Adrenal gland (tissue), 12 donors: ENCODE data around the gene RAB14. TPM values are rescaled to one million over a fixed set of nuclear protein-coding genes. Genes with fewer than 3 reads are reported as not detected.

ENCODE experiments used
- DNase-seq, 7 donors: peaks; one replicate each; pipeline ENCODE4 v3.0.0-alpha.2; 2019 to 2020
- H3K27ac ChIP-seq, 5 donors: fragments of 200-600 bp; sonication (generic) in 4 of 5; 1 replicate in 3 of 5; 2 replicates in 2 of 5; pipeline versions ENCODE4 v1.5.1 to v1.8.0; 2016 to 2020; ENCODE audit warnings: mild to moderate bottlenecking in 1 of 5
- H3K27me3 ChIP-seq: fragments of 200-600 bp; 2 replicates; pipeline ENCODE4 v1.8.0; 2021
- H3K36me3 ChIP-seq, 2 donors: fragments of 200-600 bp; replicated peaks in 1 of 2; 1 replicate in 1 of 2; 2 replicates in 1 of 2; pipeline versions ENCODE4 v1.5.1 to v1.8.0; 2018 to 2022
- H3K4me1 ChIP-seq, 2 donors: fragments of 200-600 bp; replicated peaks in 1 of 2; 1 replicate in 1 of 2; 2 replicates in 1 of 2; pipeline versions ENCODE4 v1.5.1 to v1.8.0; 2018 to 2021
- H3K4me3 ChIP-seq, 4 donors: fragments of 200-600 bp; sonication (generic) in 3 of 4; one replicate each; pipeline ENCODE4 v1.5.1; 2016 to 2018
- H3K9me3 ChIP-seq, 3 donors: fragments of 200-600 bp; sonication (generic) in 1 of 3; replicated peaks in 1 of 3; 1 replicate in 2 of 3; 2 replicates in 1 of 3; pipeline versions ENCODE4 v1.5.1 to v1.8.0; 2016 to 2021
- POLR2A ChIP-seq, 2 donors: fragments of 450-650 bp; IDR thresholded peaks; one replicate each; pipeline ENCODE4 v1.6.1; 2017; ENCODE audit warnings: antibody characterized with exemption in 2 of 2, mild to moderate bottlenecking in 2 of 2, moderate library complexity in 1 of 2
- WGBS, 4 donors: extraction: QIAGEN DNeasy Blood & Tissue Kit in 2 of 4; methylation state at CpG; one replicate each; pipeline versions ENCODE4 v1.1.5 to v1.1.7; 2013 to 2017; 5-methylcytosine and 5-hydroxymethylcytosine counted together
- intact Hi-C, 2 donors: fragments of 100-400 bp; cut with DNase I; formaldehyde crosslinking; loops; one replicate each; pipeline versions ENCODE4 v1.14.1 to v1.15.0; 2022 to 2023
- polyA plus RNA-seq, 3 donors: library from polyadenylated mRNA; stranded (reverse); fragments of 200-250 nt in 2 of 3; fragments of 350-450 nt in 1 of 3; fragmentation: Illumina TruSeq in 1 of 3; extraction: RNeasy Lipid Tissue Mini Kit (QIAGEN cat#74804) in 1 of 3; gene quantifications; one replicate each; pipeline ENCODE4 v1.2.3, GENCODE V29; 2013 to 2014
- total RNA-seq, 9 donors: library from RNA; depleted of rRNA in 4 of 9; stranded (reverse); fragments of >200 nt in 4 of 9; fragments of 120-200 nt in 1 of 9; fragmentation: NEBNext Ultra II Directional in 1 of 9; extraction: Animal tissue kit (Norgen Biotek cat#: 25700) in 1 of 9; gene quantifications; one replicate each; pipeline versions ENCODE4 v1.1.0 to v1.2.4, GENCODE V29; 2013 to 2023
- TF ChIP-seq, protein P1 (sequence below), 6 experiments: fragments of 450-650 bp in 4 of 6; fragments of 200-600 bp in 2 of 6; sonication (generic) in 1 of 6; IDR thresholded peaks; 1 replicate in 5 of 6; 2 replicates in 1 of 6; pipeline versions ENCODE4 v1.5.1 to v1.8.0; 2016 to 2021; ENCODE audit warnings: antibody characterized with exemption in 6 of 6, mild to moderate bottlenecking in 2 of 6, moderate library complexity in 1 of 6
- donor health status: healthy with polysubstance abuse.
- donor health status: Bipolar disorder and iron deficiency.
- donor health status: DM: yes; HTN: yes; CAD: no.
- donor health status: DM: no; HTN: no; CAD: no.
- donor health status: DM: no; HTN: no; CAD: no.
- donor health status: DM: yes; HTN: yes; CAD: no.

Gene RAB14
- total and polyA plus RNA-seq, 12 donors: 16.5 to 108 (median 43.5) TPM

DNA sequence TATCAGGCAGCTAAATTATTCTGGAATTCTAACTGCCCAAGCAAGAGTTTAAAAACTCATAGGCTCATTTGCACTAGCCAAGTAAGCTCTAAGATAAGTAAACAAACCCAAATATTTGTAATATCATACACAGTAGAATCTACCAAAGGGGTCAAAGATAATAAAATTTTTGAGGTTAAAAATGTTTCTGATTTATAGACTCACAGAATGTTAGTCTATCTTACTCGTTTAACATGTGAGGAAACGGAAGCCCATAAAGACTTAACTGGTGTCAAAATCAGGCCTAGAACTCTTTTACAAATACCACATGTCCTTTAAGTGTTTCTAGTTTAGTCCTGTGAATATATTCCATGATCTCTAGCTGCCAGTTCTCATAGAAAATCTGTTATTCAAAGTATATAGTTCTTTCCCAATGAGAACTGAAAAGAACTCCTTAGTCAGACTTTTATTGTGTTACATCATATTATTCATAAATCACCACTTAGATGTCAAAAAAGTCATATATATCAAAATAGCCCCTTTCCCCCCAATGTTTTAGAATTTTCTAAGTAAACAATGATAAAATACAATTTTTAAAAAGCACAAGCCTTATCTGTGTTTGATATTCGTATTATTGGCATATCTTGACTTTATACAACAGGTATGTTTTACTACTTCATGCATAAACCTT, 13.9 kb downstream of the RAB14 start:
- no peak for DNase-seq
- Histone ChIP-seq H3K27ac (peak overlapping the region in 1 of 5 donors; percentile 2), H3K9me3 (no peaks in the 10 kb centered on the region), H3K36me3 (no peaks in the 10 kb centered on the region), H3K27me3 (no peaks in the 10 kb centered on the region), H3K4me3 (no peak overlapping the region), H3K4me1 (peaks cover 25 to 82% of the 10 kb centered on the region in 2 donors)
- 59 to 64% (median 62%) methylated on average over 3 of the region's 3 CpGs for WGBS, 4 donors
- intact Hi-C loops: no loop called here
- TF ChIP-seq POLR2A (IDR thresholded peaks at IDR 0.05): no peak
- TF ChIP-seq, protein P1, sequence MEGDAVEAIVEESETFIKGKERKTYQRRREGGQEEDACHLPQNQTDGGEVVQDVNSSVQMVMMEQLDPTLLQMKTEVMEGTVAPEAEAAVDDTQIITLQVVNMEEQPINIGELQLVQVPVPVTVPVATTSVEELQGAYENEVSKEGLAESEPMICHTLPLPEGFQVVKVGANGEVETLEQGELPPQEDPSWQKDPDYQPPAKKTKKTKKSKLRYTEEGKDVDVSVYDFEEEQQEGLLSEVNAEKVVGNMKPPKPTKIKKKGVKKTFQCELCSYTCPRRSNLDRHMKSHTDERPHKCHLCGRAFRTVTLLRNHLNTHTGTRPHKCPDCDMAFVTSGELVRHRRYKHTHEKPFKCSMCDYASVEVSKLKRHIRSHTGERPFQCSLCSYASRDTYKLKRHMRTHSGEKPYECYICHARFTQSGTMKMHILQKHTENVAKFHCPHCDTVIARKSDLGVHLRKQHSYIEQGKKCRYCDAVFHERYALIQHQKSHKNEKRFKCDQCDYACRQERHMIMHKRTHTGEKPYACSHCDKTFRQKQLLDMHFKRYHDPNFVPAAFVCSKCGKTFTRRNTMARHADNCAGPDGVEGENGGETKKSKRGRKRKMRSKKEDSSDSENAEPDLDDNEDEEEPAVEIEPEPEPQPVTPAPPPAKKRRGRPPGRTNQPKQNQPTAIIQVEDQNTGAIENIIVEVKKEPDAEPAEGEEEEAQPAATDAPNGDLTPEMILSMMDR (IDR thresholded peaks at IDR 0.05): no peak

DNA sequence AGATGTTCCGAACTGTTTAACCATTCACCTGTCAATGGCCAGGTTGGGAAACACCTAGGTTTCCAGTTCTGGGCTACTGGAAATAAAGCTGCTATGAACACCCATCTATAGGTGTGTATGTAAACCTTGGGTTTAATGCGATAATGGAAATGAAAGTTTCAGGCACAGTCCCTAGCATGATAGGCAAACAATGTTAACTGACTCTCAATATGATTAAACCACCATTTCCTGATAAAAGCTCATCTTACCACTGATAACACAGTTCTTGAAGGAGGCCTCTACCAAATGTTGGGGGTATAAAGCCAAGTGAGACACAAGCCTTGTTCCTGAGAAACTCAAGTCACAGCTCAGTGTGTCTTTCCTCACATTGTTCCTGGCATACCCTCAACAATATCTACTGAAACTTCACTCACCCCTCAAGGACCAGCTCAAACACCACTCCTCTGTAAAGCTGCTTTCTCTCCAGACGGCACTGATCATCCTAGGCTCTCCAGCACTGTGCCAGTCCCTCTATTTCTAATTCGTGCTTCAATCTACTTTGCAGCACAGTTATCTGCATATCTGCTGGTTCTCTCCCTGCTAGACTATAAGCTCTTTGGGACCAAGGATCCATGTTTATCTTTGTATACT, 15.8 kb downstream of the RAB14 start:
- Histone ChIP-seq H3K27ac (no peak overlapping the region), H3K4me3 (no peak overlapping the region), H3K27me3 (no peaks in the 10 kb centered on the region), H3K36me3 (peaks cover 0 to 5% of the 10 kb centered on the region in 2 donors), H3K9me3 (no peaks in the 10 kb centered on the region), H3K4me1 (peaks cover 11 to 74% of the 10 kb centered on the region in 2 donors)
- intact Hi-C loops: no loop called here
- WGBS, 4 donors: 92 to 97% (median 92%) methylated on average over 4 of the region's 4 CpGs
- TF ChIP-seq, protein P1 (IDR thresholded peaks at IDR 0.05): no peak
- no peak for TF ChIP-seq POLR2A (IDR thresholded peaks at IDR 0.05)
- DNase-seq: no peak

DNA sequence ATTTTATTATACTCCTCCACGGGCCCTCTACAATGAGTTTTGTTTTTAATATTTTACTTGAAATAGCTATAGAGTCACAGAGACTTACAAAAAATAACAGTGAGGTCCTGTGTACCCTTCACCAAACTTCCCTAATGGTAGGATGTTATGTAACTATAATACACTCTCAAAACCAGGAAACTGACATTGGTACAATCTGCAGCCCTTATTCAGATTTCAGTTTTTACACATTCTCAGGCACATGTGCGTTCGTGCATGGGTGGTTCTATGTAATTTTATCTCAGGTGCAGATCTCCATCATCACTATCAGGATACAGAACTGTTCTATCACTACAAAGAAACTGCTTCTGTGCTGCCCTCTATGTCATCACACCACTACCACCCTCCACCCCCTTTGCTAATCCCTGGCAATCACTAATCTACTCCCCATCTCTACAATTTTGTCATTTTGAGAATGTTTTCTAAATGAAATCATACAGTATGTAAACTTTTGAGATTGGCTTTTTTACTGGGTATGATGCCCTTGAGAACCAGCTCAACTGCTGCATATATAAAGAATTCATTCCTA, 16.4 kb downstream of the RAB14 start:
- H3K9me3 ChIP-seq: no peaks in the 10 kb centered on the region
- H3K27me3 ChIP-seq: no peaks in the 10 kb centered on the region
- WGBS, 4 donors: 57 to 79% (median 70%) methylated on average over 3 of the region's 3 CpGs
- peaks cover 0 to 11% of the 10 kb centered on the region in 2 donors for H3K36me3 ChIP-seq
- no peak overlapping the region for H3K4me3 ChIP-seq
- intact Hi-C loops: no loop called here
- TF ChIP-seq POLR2A (IDR thresholded peaks at IDR 0.05): no peak
- TF ChIP-seq, protein P1 (IDR thresholded peaks at IDR 0.05): no peak
- H3K4me1 ChIP-seq: peaks cover 10 to 74% of the 10 kb centered on the region in 2 donors
- DNase-seq: no peak
- H3K27ac ChIP-seq: no peak overlapping the region

DNA sequence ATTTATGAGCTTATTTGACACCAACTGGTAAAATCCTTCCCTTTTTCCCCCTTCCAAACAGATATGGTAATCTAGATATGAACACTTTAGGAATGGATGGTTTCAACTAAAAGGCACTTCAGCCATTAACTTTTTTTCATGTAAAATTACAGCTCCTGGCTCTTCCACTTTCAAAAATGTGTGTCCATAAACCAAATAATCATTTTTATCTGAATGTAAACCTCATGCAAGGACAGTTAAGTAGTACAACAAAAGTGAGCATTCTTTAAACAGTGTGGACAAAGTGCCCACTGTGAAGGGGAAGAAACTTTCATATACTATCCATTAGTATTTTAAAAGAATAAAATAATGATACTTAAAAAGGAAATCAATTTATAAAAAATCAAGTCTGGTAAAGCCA, 17.2 kb downstream of the RAB14 start:
- Histone ChIP-seq H3K27me3 (no peaks in the 10 kb centered on the region), H3K4me1 (peaks cover 10 to 70% of the 10 kb centered on the region in 2 donors), H3K36me3 (peaks cover 0 to 16% of the 10 kb centered on the region in 2 donors), H3K4me3 (no peak overlapping the region), H3K27ac (no peak overlapping the region), H3K9me3 (no peaks in the 10 kb centered on the region)
- DNase-seq: no peak
- intact Hi-C loops: no loop called here
- TF ChIP-seq, protein P1 (IDR thresholded peaks at IDR 0.05): no peak
- no peak for TF ChIP-seq POLR2A (IDR thresholded peaks at IDR 0.05)
